Endothelial cell of umbilical vein (primary cell): ENCODE data around the gene ZIM2. TPM values are rescaled to one million over a fixed set of nuclear protein-coding genes. Genes with fewer than 3 reads are reported as not detected.

ENCODE experiments used
- BruUV-seq: library from RNA; stranded (reverse); fragments of 400-500 nt; replicated peaks from 2 replicates; lab custom pipeline; 2021; lab: Mats Ljungman, UMichigan
- CTCF ChIA-PET: fragments of 300-600, 350-600 bp; sonication (Branson Sonifier 250); formaldehyde crosslinking; loops from one replicate; lab custom pipeline; 2021; ENCODE audit warnings: antibody characterized with exemption, inconsistent platforms; lab: Charles Lee
- POLR2A ChIA-PET: fragments of 300-600, 350-600 bp; sonication (Branson Sonifier 250); formaldehyde crosslinking; loops from one replicate; lab custom pipeline; 2021; ENCODE audit warnings: antibody characterized with exemption, inconsistent platforms; lab: Charles Lee
- DNase-seq: peaks from one replicate; pipeline ENCODE4 v3.0.0-alpha.2; 2011; ENCODE audit warnings: low read depth, low spot score
- FAIRE-seq: peaks from 2 replicates; lab custom pipeline; 2011; peaks lifted over from hg19 to GRCh38; lab: Jason Lieb, UNC
- H2AFZ ChIP-seq: 2 replicates; pipeline ENCODE4 v1.6.0; 2012; ENCODE audit warnings: low read depth, low read length, control low read depth, inconsistent platforms
- H3K27ac ChIP-seq: 2 replicates; pipeline ENCODE4 v1.5.1; 2011; ENCODE audit warnings: low read depth, mild to moderate bottlenecking, control low read depth, low read length, moderate library complexity; ENCODE audit not compliant: insufficient read depth
- H3K27me3 ChIP-seq, 2 experiments: 2 replicates each; pipeline versions ENCODE4 v1.6.0 to v1.6.1; 2011; ENCODE audit warnings: low read length in 2 of 2, mixed read lengths in 1 of 2; ENCODE audit not compliant: control insufficient read depth in 2 of 2, insufficient read depth in 2 of 2
- H3K36me3 ChIP-seq, 2 experiments: 2 replicates in 1 of 2; 3 replicates in 1 of 2; pipeline ENCODE4 v1.5.1; 2011; ENCODE audit warnings: low read length in 2 of 2, mild to moderate bottlenecking in 1 of 2, moderate library complexity in 1 of 2; ENCODE audit not compliant: control insufficient read depth in 2 of 2, insufficient read depth in 2 of 2; ENCODE audit errors: extremely low read depth in 1 of 2
- H3K4me1 ChIP-seq: 3 replicates; pipeline ENCODE4 v1.5.1; 2011; ENCODE audit warnings: mild to moderate bottlenecking, low read length; ENCODE audit not compliant: control insufficient read depth, insufficient read depth; ENCODE audit errors: extremely low read depth
- H3K4me2 ChIP-seq: 2 replicates; pipeline ENCODE4 v1.6.1; 2011; ENCODE audit warnings: low read length, control low read depth, mixed read lengths; ENCODE audit not compliant: insufficient read depth
- H3K4me3 ChIP-seq, 3 experiments: fragments of 200-600 bp in 1 of 3; sonication (generic), shearing (Covaris generic) in 1 of 3; replicated peaks in 1 of 3; 2 replicates each; pipeline ENCODE4 v1.5.1; 2011 to 2016; ENCODE audit warnings: control low read depth in 3 of 3, low read length in 3 of 3, mild to moderate bottlenecking in 2 of 3, inconsistent platforms in 1 of 3, low read depth in 1 of 3, moderate library complexity in 1 of 3; ENCODE audit not compliant: insufficient read depth in 1 of 3
- H3K79me2 ChIP-seq: 2 replicates; pipeline ENCODE4 v1.6.0; 2012; ENCODE audit warnings: low read length, inconsistent platforms; ENCODE audit not compliant: control insufficient read depth, insufficient read depth
- H3K9ac ChIP-seq: replicated peaks from 2 replicates; pipeline ENCODE3; 2011; ENCODE audit warnings: low read length, control low read depth; ENCODE audit not compliant: insufficient read depth; ENCODE audit errors: extremely low read depth
- H3K9me1 ChIP-seq: replicated peaks from 3 replicates; pipeline ENCODE4 v1.6.0; 2011; ENCODE audit warnings: mild to moderate bottlenecking, low read length; ENCODE audit not compliant: control insufficient read depth, insufficient read depth; ENCODE audit errors: extremely low read depth
- H3K9me3 ChIP-seq: replicated peaks from 2 replicates; pipeline ENCODE4 v1.5.1; 2012; ENCODE audit warnings: low read length, inconsistent platforms; ENCODE audit not compliant: control insufficient read depth, insufficient read depth
- H4K20me1 ChIP-seq: replicated peaks from 2 replicates; pipeline ENCODE3; 2011; ENCODE audit warnings: mild to moderate bottlenecking, low read length; ENCODE audit not compliant: control insufficient read depth, insufficient read depth; ENCODE audit errors: extremely low read depth
- CTCF ChIP-seq, 2 donors: IDR thresholded peaks; 1 replicate in 1 of 2; 2 replicates in 1 of 2; pipeline ENCODE4 v1.5.1; 2011; ENCODE audit warnings: low read length in 2 of 2, mild to moderate bottlenecking in 2 of 2, moderate library complexity in 2 of 2, control low read depth in 1 of 2, inconsistent platforms in 1 of 2, low read depth in 1 of 2; ENCODE audit not compliant: insufficient read depth in 1 of 2; ENCODE audit errors: extremely low read depth in 1 of 2
- EZH2 ChIP-seq: IDR thresholded peaks from 2 replicates; pipeline ENCODE4 v1.6.1; 2012; ENCODE audit warnings: borderline replicate concordance, low read depth, mild to moderate bottlenecking, moderate library complexity, low read length, inconsistent platforms; ENCODE audit not compliant: severe bottlenecking
- FOS ChIP-seq: IDR thresholded peaks from 2 replicates; pipeline ENCODE4 v1.6.1; 2011; ENCODE audit warnings: mild to moderate bottlenecking, low read length, moderate library complexity, borderline replicate concordance; ENCODE audit not compliant: insufficient read depth
- GATA2 ChIP-seq: IDR thresholded peaks from 2 replicates; pipeline ENCODE4 v1.7.0; 2011; ENCODE audit warnings: low read depth, mild to moderate bottlenecking, moderate library complexity, mixed read lengths, low read length; ENCODE audit not compliant: insufficient read length, insufficient read depth
- JUN ChIP-seq: IDR thresholded peaks from 2 replicates; pipeline ENCODE4 v1.6.1; 2011; ENCODE audit warnings: borderline replicate concordance, low read depth; ENCODE audit not compliant: insufficient read length, insufficient read depth
- MAX ChIP-seq: IDR thresholded peaks from 2 replicates; pipeline ENCODE4 v1.6.1; 2011; ENCODE audit not compliant: insufficient read depth, insufficient read length
- MYC ChIP-seq: IDR thresholded peaks from one replicate; pipeline ENCODE4 v1.6.1; 2011; ENCODE audit warnings: mild to moderate bottlenecking, low read depth, low read length
- POLR2A ChIP-seq: IDR thresholded peaks from 2 replicates; pipeline ENCODE4 v1.6.1; 2012; ENCODE audit warnings: low read depth, mild to moderate bottlenecking, control low read depth, low read length
- POLR2AphosphoS5 ChIP-seq: IDR thresholded peaks from 2 replicates; pipeline ENCODE4 v1.6.1; 2012; ENCODE audit warnings: low read depth, mild to moderate bottlenecking, control low read depth, low read length, moderate library complexity; ENCODE audit not compliant: insufficient read depth
- dilution Hi-C: fragments of 300-500 bp; cut with MboI; formaldehyde crosslinking; loops from one replicate; pipeline ENCODE4 v1.15.0; 2019; ENCODE audit warnings: low sequenced_read_pairs; ENCODE audit not compliant: extremely low pct_ligation_motif_present
- intact Hi-C: fragments of 100-400 bp; cut with micrococcal nuclease; formaldehyde crosslinking; loops from one replicate; pipeline ENCODE4 v1.10.0; 2022
- polyA plus RNA-seq, 4 experiments: library from polyadenylated mRNA; depleted of rRNA in 3 of 4; stranded (reverse) in 3 of 4; unstranded in 1 of 4; fragments of >200 nt; gene quantifications; 2 replicates each; pipeline versions ENCODE4 v1.2.1 to v1.2.3, GENCODE V29; 2011 to 2012; ENCODE audit warnings: missing spikeins in 1 of 4
- total RNA-seq: library from RNA; stranded (reverse); gene quantifications from 2 replicates; pipeline ENCODE4 v1.2.3, GENCODE V29; 2021

The ZIM2 gene
- total and polyA plus RNA-seq, 2 donors (not counting 3 experiments of a cell fraction or from before 2014, with no cell fraction given): not detected

- BruUV-seq: no TSS peak
- TF ChIP-seq POLR2A (no peak), CTCF (IDR thresholded peaks at IDR 0.05; ENCODE audit: extremely low read depth in 1 of 2, insufficient read depth in 1 of 2, low read depth in 1 of 2, low read length in 2 of 2) (no peak), POLR2AphosphoS5 (no peak), GATA2 (no peak), MAX (no peak), MYC (no peak), FOS (no peak), EZH2 (no peak), JUN (no peak)
These were observed 29.4 kb upstream of the ZIM2 start for GRCh38 chr19:56869886-56870285.

More at GRCh38 chr19:56869886-56870285, 29.4 kb upstream of the ZIM2 start:
- no peaks in the 10 kb centered on the region for H3K27me3 ChIP-seq
- no peak overlapping the region for H3K4me3 ChIP-seq
- dilution Hi-C loops (no loop called here), intact Hi-C loops (no loop called here)
- no peak overlapping the region for H2AFZ ChIP-seq
- H3K4me2 ChIP-seq: no peak overlapping the region
- no peaks in the 10 kb centered on the region for H3K9me1 ChIP-seq
- no peaks in the 10 kb centered on the region for H3K36me3 ChIP-seq
- H3K4me1 ChIP-seq: no peaks in the 10 kb centered on the region
- no peaks in the 10 kb centered on the region for H3K79me2 ChIP-seq
- FAIRE-seq (no peak), DNase-seq (no peak)
- no peaks in the 10 kb centered on the region for H4K20me1 ChIP-seq
- CTCF ChIA-PET: no interaction called here
- POLR2A ChIA-PET: no interaction called here
- peaks cover 3% of the 10 kb centered on the region for H3K9me3 ChIP-seq
- no peak overlapping the region for H3K9ac ChIP-seq
- no peak overlapping the region for H3K27ac ChIP-seq
